ENCODE results near the gene SOBP. TPM values are rescaled to one million over a fixed set of nuclear protein-coding genes. Genes with fewer than 3 reads are reported as not detected.

Gene SOBP
- total and polyA plus RNA-seq, 2 donors (not counting 3 experiments of a cell fraction or from before 2014, with no cell fraction given): 0.35 to 6.6 TPM

DNA sequence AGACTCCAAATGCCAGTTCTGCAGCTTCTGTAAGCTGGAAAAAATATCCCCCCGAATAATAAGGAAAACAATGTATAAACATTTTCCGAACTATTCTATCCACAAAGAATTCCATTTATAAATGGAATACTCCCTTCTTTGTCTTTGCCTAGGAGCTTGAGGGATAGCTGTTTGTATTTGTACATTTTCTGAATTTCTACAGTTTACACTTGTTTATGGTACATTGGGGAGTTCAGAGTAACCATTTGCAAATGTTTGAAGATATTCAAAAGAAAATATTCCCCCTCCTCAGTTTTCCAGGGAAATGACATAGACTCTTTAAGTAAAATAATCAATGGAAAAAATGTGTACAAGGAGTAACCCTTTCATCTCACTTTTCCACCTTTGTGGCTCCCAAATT lies 149.6 kb downstream of the SOBP start:
- BruUV-seq (replicated peaks): no TSS peak
- no peak overlapping the region for H3K4me2 ChIP-seq (ENCODE audit: insufficient read depth, low read length)
- H3K27ac ChIP-seq (ENCODE audit: insufficient read depth, low read depth, low read length): no peak overlapping the region
- no peaks in the 10 kb centered on the region for H4K20me1 ChIP-seq (replicated peaks; ENCODE audit: control insufficient read depth, extremely low read depth, insufficient read depth, low read length)
- no peak for TF ChIP-seq GATA2 (IDR thresholded peaks at IDR 0.05; ENCODE audit: insufficient read depth, insufficient read length, low read depth, low read length)
- TF ChIP-seq, protein P1, sequence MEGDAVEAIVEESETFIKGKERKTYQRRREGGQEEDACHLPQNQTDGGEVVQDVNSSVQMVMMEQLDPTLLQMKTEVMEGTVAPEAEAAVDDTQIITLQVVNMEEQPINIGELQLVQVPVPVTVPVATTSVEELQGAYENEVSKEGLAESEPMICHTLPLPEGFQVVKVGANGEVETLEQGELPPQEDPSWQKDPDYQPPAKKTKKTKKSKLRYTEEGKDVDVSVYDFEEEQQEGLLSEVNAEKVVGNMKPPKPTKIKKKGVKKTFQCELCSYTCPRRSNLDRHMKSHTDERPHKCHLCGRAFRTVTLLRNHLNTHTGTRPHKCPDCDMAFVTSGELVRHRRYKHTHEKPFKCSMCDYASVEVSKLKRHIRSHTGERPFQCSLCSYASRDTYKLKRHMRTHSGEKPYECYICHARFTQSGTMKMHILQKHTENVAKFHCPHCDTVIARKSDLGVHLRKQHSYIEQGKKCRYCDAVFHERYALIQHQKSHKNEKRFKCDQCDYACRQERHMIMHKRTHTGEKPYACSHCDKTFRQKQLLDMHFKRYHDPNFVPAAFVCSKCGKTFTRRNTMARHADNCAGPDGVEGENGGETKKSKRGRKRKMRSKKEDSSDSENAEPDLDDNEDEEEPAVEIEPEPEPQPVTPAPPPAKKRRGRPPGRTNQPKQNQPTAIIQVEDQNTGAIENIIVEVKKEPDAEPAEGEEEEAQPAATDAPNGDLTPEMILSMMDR (IDR thresholded peaks at IDR 0.05; ENCODE audit: extremely low read depth in 1 of 2, insufficient read depth in 1 of 2, low read depth in 1 of 2, low read length in 2 of 2): no peak
- TF ChIP-seq JUN (IDR thresholded peaks at IDR 0.05; ENCODE audit: borderline replicate concordance, insufficient read depth, insufficient read length, low read depth): no peak
- TF ChIP-seq POLR2A (IDR thresholded peaks at IDR 0.05; ENCODE audit: low read depth, low read length): no peak
- TF ChIP-seq EZH2 (IDR thresholded peaks at IDR 0.05; ENCODE audit: borderline replicate concordance, low read depth, low read length, severe bottlenecking): no peak
- TF ChIP-seq, protein P2, sequence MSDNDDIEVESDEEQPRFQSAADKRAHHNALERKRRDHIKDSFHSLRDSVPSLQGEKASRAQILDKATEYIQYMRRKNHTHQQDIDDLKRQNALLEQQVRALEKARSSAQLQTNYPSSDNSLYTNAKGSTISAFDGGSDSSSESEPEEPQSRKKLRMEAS (IDR thresholded peaks at IDR 0.05; ENCODE audit: insufficient read depth, insufficient read length): no peak
- TF ChIP-seq POLR2AphosphoS5 (IDR thresholded peaks at IDR 0.05; ENCODE audit: insufficient read depth, low read depth, low read length): no peak
- TF ChIP-seq MYC (IDR thresholded peaks at IDR 0.05; ENCODE audit: low read depth, low read length): no peak
- no peak for TF ChIP-seq FOS (IDR thresholded peaks at IDR 0.05; ENCODE audit: borderline replicate concordance, insufficient read depth, low read length)
- CTCF ChIA-PET: no interaction called here
- no peak overlapping the region for H2AFZ ChIP-seq (ENCODE audit: low read depth, low read length)
- H3K79me2 ChIP-seq (ENCODE audit: control insufficient read depth, insufficient read depth, low read length): no peaks in the 10 kb centered on the region
- H3K9me1 ChIP-seq (replicated peaks; ENCODE audit: control insufficient read depth, extremely low read depth, insufficient read depth, low read length): no peaks in the 10 kb centered on the region
- H3K4me1 ChIP-seq (ENCODE audit: control insufficient read depth, extremely low read depth, insufficient read depth, low read length): no peaks in the 10 kb centered on the region
- DNase-seq (ENCODE audit: low read depth, low spot score) (no peak), FAIRE-seq (no peak)
- no peak overlapping the region for H3K9ac ChIP-seq (replicated peaks; ENCODE audit: extremely low read depth, insufficient read depth, low read length)
- dilution Hi-C loops (cut with MboI; ENCODE audit: extremely low pct_ligation_motif_present, low sequenced_read_pairs) (no loop called here), intact Hi-C loops (cut with micrococcal nuclease) (no loop called here)
- POLR2A ChIA-PET: no interaction called here
- H3K27me3 ChIP-seq (ENCODE audit: control insufficient read depth in 2 of 2, insufficient read depth in 2 of 2, low read length in 2 of 2): no peaks in the 10 kb centered on the region
- no peaks in the 10 kb centered on the region for H3K36me3 ChIP-seq (ENCODE audit: control insufficient read depth in 2 of 2, extremely low read depth in 1 of 2, insufficient read depth in 2 of 2, low read length in 2 of 2)
- no peak overlapping the region for H3K4me3 ChIP-seq (replicated peaks in 1 of 3; ENCODE audit: insufficient read depth in 1 of 3, low read depth in 1 of 3, low read length in 3 of 3)
- no peaks in the 10 kb centered on the region for H3K9me3 ChIP-seq (replicated peaks; ENCODE audit: control insufficient read depth, insufficient read depth, low read length)
